CD14-positive monocyte (primary cell): ENCODE measurements around the gene CRIM1. TPM values are rescaled to one million over a fixed set of nuclear protein-coding genes. Genes with fewer than 3 reads are reported as not detected.

Experiments
- DNase-seq, 3 donors: peaks; one replicate each; pipeline ENCODE4 v3.0.0-alpha.2; 2011 to 2022
- H2AFZ ChIP-seq: 2 replicates; pipeline ENCODE4 v1.6.0; 2012; ENCODE audit warnings: mild to moderate bottlenecking, low read depth, low read length, inconsistent platforms; ENCODE audit not compliant: insufficient read depth, poor library complexity, severe bottlenecking
- H3K27ac ChIP-seq, 2 donors: 1 replicate in 1 of 2; 2 replicates in 1 of 2; pipeline ENCODE4 v1.5.1; 2012 to 2013; ENCODE audit warnings: low read length in 2 of 2, control low read depth in 1 of 2, inconsistent platforms in 1 of 2, low read depth in 1 of 2, mild to moderate bottlenecking in 1 of 2
- H3K27me3 ChIP-seq, 2 donors: one replicate each; pipeline versions ENCODE4 v1.6.0 to v1.6.1; 2011 to 2013; ENCODE audit warnings: low read length in 2 of 2; ENCODE audit not compliant: control insufficient read depth in 2 of 2, insufficient read depth in 2 of 2
- H3K36me3 ChIP-seq, 2 donors: replicated peaks in 1 of 2; 1 replicate in 1 of 2; 2 replicates in 1 of 2; pipeline versions ENCODE4 v1.5.1 to v1.6.1; 2012 to 2013; ENCODE audit warnings: low read length in 2 of 2, control low read depth in 1 of 2, inconsistent platforms in 1 of 2, mild to moderate bottlenecking in 1 of 2; ENCODE audit not compliant: insufficient read depth in 2 of 2, control insufficient read depth in 1 of 2
- H3K4me1 ChIP-seq, 2 donors: 1 replicate in 1 of 2; 2 replicates in 1 of 2; pipeline versions ENCODE4 v1.5.1 to v1.6.1; 2012 to 2013; ENCODE audit warnings: low read length in 2 of 2, control low read depth in 1 of 2, inconsistent platforms in 1 of 2, mild to moderate bottlenecking in 1 of 2, moderate library complexity in 1 of 2; ENCODE audit not compliant: insufficient read depth in 2 of 2, control insufficient read depth in 1 of 2
- H3K4me2 ChIP-seq: replicated peaks from 2 replicates; pipeline ENCODE3; 2012; ENCODE audit warnings: low read length, moderate library complexity, mild to moderate bottlenecking; ENCODE audit not compliant: poor library complexity, severe bottlenecking; ENCODE audit errors: extremely low read depth
- H3K4me3 ChIP-seq, 3 experiments: fragments of 200-600 bp in 1 of 3; sonication (generic) in 1 of 3; replicated peaks in 1 of 3; 1 replicate in 2 of 3; 2 replicates in 1 of 3; pipeline ENCODE4 v1.5.1; 2011 to 2013; ENCODE audit warnings: low read length in 3 of 3, mild to moderate bottlenecking in 3 of 3, control low read depth in 2 of 3, low read depth in 2 of 3, inconsistent platforms in 1 of 3, moderate library complexity in 1 of 3
- H3K79me2 ChIP-seq: 2 replicates; pipeline ENCODE4 v1.6.0; 2012; ENCODE audit warnings: mild to moderate bottlenecking, control low read depth, inconsistent platforms, low read length, moderate library complexity; ENCODE audit not compliant: insufficient read depth
- H3K9ac ChIP-seq: 2 replicates; pipeline ENCODE4 v1.6.0; 2017; ENCODE audit warnings: low read length, mild to moderate bottlenecking; ENCODE audit not compliant: insufficient read depth, poor library complexity, severe bottlenecking
- H3K9me3 ChIP-seq, 2 donors: replicated peaks in 1 of 2; 1 replicate in 1 of 2; 2 replicates in 1 of 2; pipeline versions ENCODE4 v1.5.1 to v1.6.1; 2012 to 2013; ENCODE audit warnings: low read length in 2 of 2, control low read depth in 1 of 2; ENCODE audit not compliant: control insufficient read depth in 1 of 2, insufficient read depth in 1 of 2
- H4K20me1 ChIP-seq: 2 replicates; pipeline ENCODE4 v1.6.0; 2012; ENCODE audit warnings: mild to moderate bottlenecking, low read length, control low read depth, moderate library complexity; ENCODE audit not compliant: insufficient read depth
- H3K27ac Mint-ChIP-seq, 7 donors: one replicate each; pipeline ENCODE4 v1.8.0; 2020; ENCODE audit warnings: mild to moderate bottlenecking in 7 of 7, mixed read lengths in 7 of 7, moderate library complexity in 6 of 7, inconsistent platforms in 2 of 7
- H3K27me3 Mint-ChIP-seq, 3 donors: one replicate each; pipeline ENCODE4 v1.8.0; 2021 to 2022; ENCODE audit warnings: low read depth in 3 of 3, mild to moderate bottlenecking in 3 of 3, mixed read lengths in 3 of 3, moderate library complexity in 3 of 3, inconsistent platforms in 1 of 3
- H3K36me3 Mint-ChIP-seq, 2 donors: one replicate each; pipeline ENCODE4 v1.8.0; 2020; ENCODE audit warnings: mixed read lengths in 2 of 2, inconsistent platforms in 1 of 2, mild to moderate bottlenecking in 1 of 2
- H3K4me1 Mint-ChIP-seq: one replicate; pipeline ENCODE4 v1.8.0; 2020; ENCODE audit warnings: mild to moderate bottlenecking, mixed read lengths
- H3K4me3 Mint-ChIP-seq, 2 donors: one replicate each; pipeline ENCODE4 v1.8.0; 2020; ENCODE audit warnings: mild to moderate bottlenecking in 2 of 2, mixed read lengths in 2 of 2, moderate library complexity in 1 of 2
- H3K9me3 Mint-ChIP-seq, 7 donors: one replicate each; pipeline ENCODE4 v1.8.0; 2020 to 2022; ENCODE audit warnings: mixed read lengths in 7 of 7, mild to moderate bottlenecking in 6 of 7, moderate library complexity in 6 of 7, inconsistent platforms in 2 of 7
- WGBS: methylation state at CpG from one replicate; pipeline ENCODE4 v1.1.5; 2013; ENCODE audit warnings: missing lambda C conversion rate; ENCODE audit not compliant: insufficient coverage; 5-methylcytosine and 5-hydroxymethylcytosine counted together
- intact Hi-C, 2 donors: fragments of 100-400 bp; cut with micrococcal nuclease; formaldehyde crosslinking; loops; one replicate each; pipeline versions ENCODE4 v1.15.0 to v1.15.1; 2023
- polyA plus RNA-seq, 3 donors: library from polyadenylated mRNA; depleted of rRNA in 1 of 3; unstranded in 2 of 3; stranded (reverse) in 1 of 3; fragments of 300-500 nt in 2 of 3; fragments of >200 nt in 1 of 3; fragmentation: Illumina TruSeq in 2 of 3; gene quantifications; 1 replicate in 2 of 3; 2 replicates in 1 of 3; pipeline ENCODE4 v1.2.3, GENCODE V29; 2012 to 2021
- TF ChIP-seq, protein P1 (sequence below): fragments of 200-600 bp; IDR thresholded peaks from one replicate; pipeline ENCODE4 v1.8.0; 2022; ENCODE audit warnings: antibody characterized with exemption, mild to moderate bottlenecking

Gene CRIM1
- polyA plus RNA-seq, 3 donors: 0.08 to 0.27 TPM; not detected in 1

GRCh38 chr2:36423172-36423571 lies 67.6 kb downstream of the CRIM1 start:
- H4K20me1 ChIP-seq: no peaks in the 10 kb centered on the region
- intact Hi-C loops: no loop called here
- H3K79me2 ChIP-seq: no peaks in the 10 kb centered on the region
- H3K4me3 ChIP-seq: no peak overlapping the region
- no peaks in the 10 kb centered on the region for H3K36me3 ChIP-seq
- no peak overlapping the region for H3K4me3 Mint-ChIP-seq
- H2AFZ ChIP-seq: no peak overlapping the region
- TF ChIP-seq, protein P1, sequence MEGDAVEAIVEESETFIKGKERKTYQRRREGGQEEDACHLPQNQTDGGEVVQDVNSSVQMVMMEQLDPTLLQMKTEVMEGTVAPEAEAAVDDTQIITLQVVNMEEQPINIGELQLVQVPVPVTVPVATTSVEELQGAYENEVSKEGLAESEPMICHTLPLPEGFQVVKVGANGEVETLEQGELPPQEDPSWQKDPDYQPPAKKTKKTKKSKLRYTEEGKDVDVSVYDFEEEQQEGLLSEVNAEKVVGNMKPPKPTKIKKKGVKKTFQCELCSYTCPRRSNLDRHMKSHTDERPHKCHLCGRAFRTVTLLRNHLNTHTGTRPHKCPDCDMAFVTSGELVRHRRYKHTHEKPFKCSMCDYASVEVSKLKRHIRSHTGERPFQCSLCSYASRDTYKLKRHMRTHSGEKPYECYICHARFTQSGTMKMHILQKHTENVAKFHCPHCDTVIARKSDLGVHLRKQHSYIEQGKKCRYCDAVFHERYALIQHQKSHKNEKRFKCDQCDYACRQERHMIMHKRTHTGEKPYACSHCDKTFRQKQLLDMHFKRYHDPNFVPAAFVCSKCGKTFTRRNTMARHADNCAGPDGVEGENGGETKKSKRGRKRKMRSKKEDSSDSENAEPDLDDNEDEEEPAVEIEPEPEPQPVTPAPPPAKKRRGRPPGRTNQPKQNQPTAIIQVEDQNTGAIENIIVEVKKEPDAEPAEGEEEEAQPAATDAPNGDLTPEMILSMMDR: no peak
- no peaks in the 10 kb centered on the region for H3K4me1 ChIP-seq
- WGBS: no CpG with 5 or more reads among the region's 5 CpGs
- H3K27me3 ChIP-seq: no peaks in the 10 kb centered on the region
- no peak overlapping the region for H3K27ac ChIP-seq
- no peaks in the 10 kb centered on the region for H3K4me1 Mint-ChIP-seq
- no peak overlapping the region for H3K4me2 ChIP-seq
- H3K9ac ChIP-seq: no peak overlapping the region
- H3K9me3 Mint-ChIP-seq: no peaks in the 10 kb centered on the region
- H3K9me3 ChIP-seq: no peaks in the 10 kb centered on the region
- H3K36me3 Mint-ChIP-seq: no peaks in the 10 kb centered on the region
- H3K27ac Mint-ChIP-seq: no peak overlapping the region
- no peak for DNase-seq
- H3K27me3 Mint-ChIP-seq: peaks cover 0 to 2% (median 0%) of the 10 kb centered on the region in 3 donors

DNA sequence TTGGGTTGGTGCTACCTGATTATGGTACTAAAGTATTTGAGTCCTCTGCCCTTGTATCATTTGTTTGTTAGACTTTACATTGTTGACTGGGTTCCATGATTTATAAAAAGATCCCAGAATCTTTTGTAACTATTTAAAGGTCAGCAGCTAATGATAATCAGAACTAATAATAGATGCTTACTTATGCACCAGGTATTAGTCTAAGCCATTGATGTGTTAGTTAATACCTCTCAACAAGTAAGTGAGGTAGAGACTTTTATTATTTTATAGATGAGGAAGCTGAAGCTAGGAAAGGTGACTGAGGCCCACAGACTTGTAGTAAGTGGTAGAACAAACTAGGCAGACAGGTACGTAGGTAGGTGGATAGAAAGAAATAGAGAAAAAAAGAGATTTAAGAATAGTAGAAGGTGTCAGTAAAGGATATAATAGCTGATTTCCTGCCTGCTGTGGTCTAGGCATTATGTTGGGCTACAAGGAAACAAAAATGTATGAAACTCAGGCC lies 68.1 kb downstream of the CRIM1 start:
- H3K79me2 ChIP-seq: no peaks in the 10 kb centered on the region

More for the DNA sequence above, 68.1 kb downstream of the CRIM1 start:
- no peak overlapping the region for H3K9ac ChIP-seq
- no peaks in the 10 kb centered on the region for H3K4me1 Mint-ChIP-seq
- no peak for DNase-seq
- H3K36me3 Mint-ChIP-seq: no peaks in the 10 kb centered on the region
- H2AFZ ChIP-seq: no peak overlapping the region
- H3K4me1 ChIP-seq: no peaks in the 10 kb centered on the region
- H3K27me3 ChIP-seq: no peaks in the 10 kb centered on the region
- no peaks in the 10 kb centered on the region for H3K9me3 Mint-ChIP-seq
- no peaks in the 10 kb centered on the region for H3K9me3 ChIP-seq
- H3K27ac ChIP-seq: no peak overlapping the region
- H3K27me3 Mint-ChIP-seq: peaks cover 0 to 2% (median 0%) of the 10 kb centered on the region in 3 donors
- H3K27ac Mint-ChIP-seq: no peak overlapping the region
- no peak overlapping the region for H3K4me2 ChIP-seq
- TF ChIP-seq, protein P1: no peak
- 88% methylated on average over 1 of the region's 1 CpG for WGBS
- H3K36me3 ChIP-seq: no peaks in the 10 kb centered on the region
- no peak overlapping the region for H3K4me3 Mint-ChIP-seq
- no peaks in the 10 kb centered on the region for H4K20me1 ChIP-seq
- intact Hi-C loops: no loop called here
- H3K4me3 ChIP-seq: no peak overlapping the region
